Measurements from ENCODE around the gene TSPAN4.

Gene TSPAN4

GRCh38 chr11:816433-816779, 26.2 kb upstream of the TSPAN4 start:
- Histone ChIP-seq H3K27ac (no peak overlapping the region), H3K4me3 (ENCODE audit: low read depth, low read length) (no peak overlapping the region), H3K36me3 (replicated peaks) (peaks cover 31% of the 10 kb centered on the region), H3K27me3 (replicated peaks) (no peaks in the 10 kb centered on the region)
- no peak for DNase-seq
- no peak for TF ChIP-seq CTCF (IDR thresholded peaks at IDR 0.05; ENCODE audit: low read depth, low read length, missing control alignments)
- in situ Hi-C loops (cut with HindIII; ENCODE audit: low pct_ligation_motif_present, low sequenced_read_pairs): no loop called here

GRCh38 chr11:818396-819128, 24.1 kb upstream of the TSPAN4 start, which contains the start of gene PNPLA2:
Gene PNPLA2 (plus strand): TSS chr11:818914. CDS start chr11:819719, 805 bp downstream.
- Histone ChIP-seq H3K27ac (peak within 1 kb of the TSS; percentile 79), H3K36me3 (replicated peaks) (peaks cover 13% of the 10 kb centered on the region), H3K4me3 (ENCODE audit: low read depth, low read length) (peak within 1 kb of the TSS; percentile 52), H3K27me3 (replicated peaks) (no peaks in the 10 kb centered on the region)
- no peak for TF ChIP-seq CTCF (IDR thresholded peaks at IDR 0.05; ENCODE audit: low read depth, low read length, missing control alignments)
- no peak for DNase-seq
- in situ Hi-C loops (cut with HindIII; ENCODE audit: low pct_ligation_motif_present, low sequenced_read_pairs): no loop called here

GRCh38 chr11:819129-819931, 23.3 kb upstream of the TSPAN4 start:
- TF ChIP-seq CTCF (IDR thresholded peaks at IDR 0.05; ENCODE audit: low read depth, low read length, missing control alignments): peak; percentile 14
- Histone ChIP-seq H3K36me3 (replicated peaks) (peaks cover 12% of the 10 kb centered on the region), H3K27me3 (replicated peaks) (no peaks in the 10 kb centered on the region), H3K27ac (peak overlapping the region; percentile 79), H3K4me3 (ENCODE audit: low read depth, low read length) (peak overlapping the region; percentile 52)
- DNase-seq: peak; percentile 64
- in situ Hi-C loops (cut with HindIII; ENCODE audit: low pct_ligation_motif_present, low sequenced_read_pairs): no loop called here

GRCh38 chr11:819943-820649, 22.6 kb upstream of the TSPAN4 start:
- Histone ChIP-seq H3K27me3 (replicated peaks) (no peaks in the 10 kb centered on the region), H3K27ac (peak overlapping the region; percentile 79), H3K4me3 (ENCODE audit: low read depth, low read length) (peak overlapping the region; percentile 52), H3K36me3 (replicated peaks) (peaks cover 16% of the 10 kb centered on the region)
- TF ChIP-seq CTCF (IDR thresholded peaks at IDR 0.05; ENCODE audit: low read depth, low read length, missing control alignments): no peak
- in situ Hi-C loops (cut with HindIII; ENCODE audit: low pct_ligation_motif_present, low sequenced_read_pairs): no loop called here
- no peak for DNase-seq

- Histone ChIP-seq H3K27me3 (replicated peaks) (no peaks in the 10 kb centered on the region), H3K27ac (no peak overlapping the region), H3K36me3 (replicated peaks) (peaks cover 20% of the 10 kb centered on the region), H3K4me3 (ENCODE audit: low read depth, low read length) (peak overlapping the region; percentile 52)
- in situ Hi-C loops (cut with HindIII; ENCODE audit: low pct_ligation_motif_present, low sequenced_read_pairs): no loop called here
- no peak for TF ChIP-seq CTCF (IDR thresholded peaks at IDR 0.05; ENCODE audit: low read depth, low read length, missing control alignments)
- DNase-seq: no peak
Measured at GRCh38 chr11:820655-821511, 21.8 kb upstream of the TSPAN4 start.
